Thoracic aorta (tissue), 2 donors: ENCODE measurements around the gene SLC26A11. TPM values are rescaled to one million over a fixed set of nuclear protein-coding genes. Genes with fewer than 3 reads are reported as not detected.

ENCODE experiments used
- ATAC-seq: fragments of 150-250 bp; one replicate; pipeline ENCODE4 v1.8.0; 2017; ENCODE audit warnings: low read depth; ENCODE audit not compliant: insufficient number of reproducible peaks, low FRiP score
- DNase-seq: peaks from one replicate; pipeline ENCODE4 v3.0.0-alpha.2; 2020; ENCODE audit warnings: low spot score
- H3K27ac ChIP-seq, 2 donors: fragments of 200-600 bp; sonication (generic); 1 replicate in 1 of 2; 2 replicates in 1 of 2; pipeline ENCODE4 v1.5.1; 2016; ENCODE audit warnings: mild to moderate bottlenecking in 2 of 2, moderate library complexity in 2 of 2
- H3K27me3 ChIP-seq: fragments of 200-600 bp; sonication (generic); replicated peaks from 2 replicates; pipeline ENCODE4 v1.6.0; 2016; ENCODE audit warnings: mild to moderate bottlenecking; ENCODE audit not compliant: insufficient read depth
- H3K36me3 ChIP-seq: fragments of 200-600 bp; sonication (generic); one replicate; pipeline ENCODE4 v1.5.1; 2016
- H3K4me1 ChIP-seq, 2 donors: fragments of 200-600 bp; sonication (generic); 1 replicate in 1 of 2; 2 replicates in 1 of 2; pipeline versions ENCODE4 v1.5.1 to v1.6.0; 2016; ENCODE audit warnings: low read depth in 2 of 2, mild to moderate bottlenecking in 1 of 2; ENCODE audit not compliant: control insufficient read depth in 1 of 2
- H3K4me3 ChIP-seq: fragments of 200-600 bp; sonication (generic); 2 replicates; pipeline ENCODE4 v1.5.1; 2016; ENCODE audit warnings: mild to moderate bottlenecking
- H3K9me3 ChIP-seq: fragments of 200-600 bp; sonication (generic); 2 replicates; pipeline ENCODE4 v1.5.1; 2016
- total RNA-seq, 2 donors: library from RNA; depleted of rRNA; stranded (reverse); fragments of >200 nt; gene quantifications; one replicate each; pipeline versions ENCODE4 v1.1.0 to v1.2.3, GENCODE V29; 2016
- TF ChIP-seq, protein P1 (sequence below): fragments of 200-600 bp; sonication (generic); IDR thresholded peaks from one replicate; pipeline ENCODE4 v1.5.1; 2019; ENCODE audit warnings: antibody characterized with exemption

The SLC26A11 gene
- total RNA-seq, 2 donors from 2014 or later = 41.1 to 69.2 TPM

GRCh38 chr17:80229011-80229410 lies 8.8 kb downstream of the SLC26A11 start:
- DNase-seq = no peak
- H3K27me3 ChIP-seq = no peaks in the 10 kb centered on the region
- TF ChIP-seq, protein P1, sequence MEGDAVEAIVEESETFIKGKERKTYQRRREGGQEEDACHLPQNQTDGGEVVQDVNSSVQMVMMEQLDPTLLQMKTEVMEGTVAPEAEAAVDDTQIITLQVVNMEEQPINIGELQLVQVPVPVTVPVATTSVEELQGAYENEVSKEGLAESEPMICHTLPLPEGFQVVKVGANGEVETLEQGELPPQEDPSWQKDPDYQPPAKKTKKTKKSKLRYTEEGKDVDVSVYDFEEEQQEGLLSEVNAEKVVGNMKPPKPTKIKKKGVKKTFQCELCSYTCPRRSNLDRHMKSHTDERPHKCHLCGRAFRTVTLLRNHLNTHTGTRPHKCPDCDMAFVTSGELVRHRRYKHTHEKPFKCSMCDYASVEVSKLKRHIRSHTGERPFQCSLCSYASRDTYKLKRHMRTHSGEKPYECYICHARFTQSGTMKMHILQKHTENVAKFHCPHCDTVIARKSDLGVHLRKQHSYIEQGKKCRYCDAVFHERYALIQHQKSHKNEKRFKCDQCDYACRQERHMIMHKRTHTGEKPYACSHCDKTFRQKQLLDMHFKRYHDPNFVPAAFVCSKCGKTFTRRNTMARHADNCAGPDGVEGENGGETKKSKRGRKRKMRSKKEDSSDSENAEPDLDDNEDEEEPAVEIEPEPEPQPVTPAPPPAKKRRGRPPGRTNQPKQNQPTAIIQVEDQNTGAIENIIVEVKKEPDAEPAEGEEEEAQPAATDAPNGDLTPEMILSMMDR = no peak
- peaks cover 42% of the 10 kb centered on the region for H3K36me3 ChIP-seq
- peaks cover 12% of the 10 kb centered on the region for H3K9me3 ChIP-seq
- peaks cover 0 to under 1% of the 10 kb centered on the region in 2 donors for H3K4me1 ChIP-seq
- H3K27ac ChIP-seq = no peak overlapping the region
- no peak for ATAC-seq
- no peak overlapping the region for H3K4me3 ChIP-seq

GRCh38 chr17:80232438-80232837 lies 12.2 kb downstream of the SLC26A11 start:
- no peak for ATAC-seq
- H3K36me3 ChIP-seq = peaks cover 44% of the 10 kb centered on the region
- H3K27ac ChIP-seq = no peak overlapping the region
- peaks cover 12% of the 10 kb centered on the region for H3K9me3 ChIP-seq
- TF ChIP-seq, protein P1 = no peak
- no peaks in the 10 kb centered on the region for H3K27me3 ChIP-seq
- DNase-seq = no peak
- H3K4me1 ChIP-seq = no peaks in the 10 kb centered on the region
- H3K4me3 ChIP-seq = no peak overlapping the region

GRCh38 chr17:80233202-80233601 lies 13.0 kb downstream of the SLC26A11 start:
- H3K27me3 ChIP-seq = no peaks in the 10 kb centered on the region
- no peak for DNase-seq
- H3K36me3 ChIP-seq = peaks cover 47% of the 10 kb centered on the region
- H3K4me3 ChIP-seq = no peak overlapping the region
- TF ChIP-seq, protein P1 = no peak
- H3K9me3 ChIP-seq = peaks cover 12% of the 10 kb centered on the region
- H3K4me1 ChIP-seq = no peaks in the 10 kb centered on the region
- no peak for ATAC-seq
- H3K27ac ChIP-seq = no peak overlapping the region

DNA sequence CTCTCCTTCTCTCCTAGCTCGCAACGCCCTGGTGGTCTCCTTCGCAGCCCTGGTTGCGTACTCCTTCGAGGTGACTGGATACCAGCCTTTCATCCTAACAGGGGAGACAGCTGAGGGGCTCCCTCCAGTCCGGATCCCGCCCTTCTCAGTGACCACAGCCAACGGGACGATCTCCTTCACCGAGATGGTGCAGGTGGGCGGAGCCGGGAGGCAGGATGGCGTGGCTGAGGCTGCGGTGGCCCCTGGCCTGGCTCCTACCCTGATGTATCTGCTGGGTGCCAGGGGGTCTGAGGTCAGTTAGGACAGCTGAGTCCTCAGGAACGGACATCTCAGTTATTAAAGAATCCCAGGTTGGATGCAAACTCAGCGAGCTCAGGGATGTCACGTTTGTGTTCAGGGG lies 16.7 kb downstream of the SLC26A11 start:
- ATAC-seq (no peak), DNase-seq (no peak)
- no peaks in the 10 kb centered on the region for H3K27me3 ChIP-seq
- no peak overlapping the region for H3K27ac ChIP-seq
- peaks cover 12% of the 10 kb centered on the region for H3K9me3 ChIP-seq
- TF ChIP-seq, protein P1 = no peak
- no peak overlapping the region for H3K4me3 ChIP-seq
- H3K4me1 ChIP-seq = no peaks in the 10 kb centered on the region
- H3K36me3 ChIP-seq = peaks cover 55% of the 10 kb centered on the region

DNA sequence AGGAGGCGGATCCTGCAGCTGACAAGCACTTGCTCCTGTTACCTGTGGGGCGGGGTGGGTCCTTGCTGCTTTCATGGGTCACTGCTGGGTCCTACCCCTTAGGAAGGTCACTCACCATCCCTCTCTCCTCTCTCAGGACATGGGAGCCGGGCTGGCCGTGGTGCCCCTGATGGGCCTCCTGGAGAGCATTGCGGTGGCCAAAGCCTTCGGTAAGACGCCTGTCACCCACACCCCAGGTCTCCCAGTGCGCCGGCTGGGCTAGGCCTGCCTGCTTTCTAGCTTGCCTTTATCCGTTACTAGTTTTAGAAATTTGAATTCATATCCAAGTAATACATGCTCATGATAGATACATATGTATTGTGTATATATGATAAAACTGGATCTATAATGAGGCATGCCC lies 17.2 kb downstream of the SLC26A11 start:
- no peak overlapping the region for H3K4me3 ChIP-seq
- ATAC-seq = no peak
- H3K27ac ChIP-seq = no peak overlapping the region
- DNase-seq = no peak
- no peaks in the 10 kb centered on the region for H3K4me1 ChIP-seq
- H3K9me3 ChIP-seq = peaks cover 8% of the 10 kb centered on the region
- H3K27me3 ChIP-seq = no peaks in the 10 kb centered on the region
- TF ChIP-seq, protein P1 = no peak
- H3K36me3 ChIP-seq = peaks cover 55% of the 10 kb centered on the region
